ENCODE measurements around the gene PPWD1.

Gene PPWD1

GRCh38 chr5:65624025-65624570 is 61.0 kb downstream of the PPWD1 start, which contains the start of gene TRIM23:
Gene TRIM23 (minus strand): TSS chr5:65624333. CDS start chr5:65624274, 59 bp downstream.
- DNase-seq (ENCODE audit: low read depth in 2 of 2) = peak; percentile 82 to 83

DNA sequence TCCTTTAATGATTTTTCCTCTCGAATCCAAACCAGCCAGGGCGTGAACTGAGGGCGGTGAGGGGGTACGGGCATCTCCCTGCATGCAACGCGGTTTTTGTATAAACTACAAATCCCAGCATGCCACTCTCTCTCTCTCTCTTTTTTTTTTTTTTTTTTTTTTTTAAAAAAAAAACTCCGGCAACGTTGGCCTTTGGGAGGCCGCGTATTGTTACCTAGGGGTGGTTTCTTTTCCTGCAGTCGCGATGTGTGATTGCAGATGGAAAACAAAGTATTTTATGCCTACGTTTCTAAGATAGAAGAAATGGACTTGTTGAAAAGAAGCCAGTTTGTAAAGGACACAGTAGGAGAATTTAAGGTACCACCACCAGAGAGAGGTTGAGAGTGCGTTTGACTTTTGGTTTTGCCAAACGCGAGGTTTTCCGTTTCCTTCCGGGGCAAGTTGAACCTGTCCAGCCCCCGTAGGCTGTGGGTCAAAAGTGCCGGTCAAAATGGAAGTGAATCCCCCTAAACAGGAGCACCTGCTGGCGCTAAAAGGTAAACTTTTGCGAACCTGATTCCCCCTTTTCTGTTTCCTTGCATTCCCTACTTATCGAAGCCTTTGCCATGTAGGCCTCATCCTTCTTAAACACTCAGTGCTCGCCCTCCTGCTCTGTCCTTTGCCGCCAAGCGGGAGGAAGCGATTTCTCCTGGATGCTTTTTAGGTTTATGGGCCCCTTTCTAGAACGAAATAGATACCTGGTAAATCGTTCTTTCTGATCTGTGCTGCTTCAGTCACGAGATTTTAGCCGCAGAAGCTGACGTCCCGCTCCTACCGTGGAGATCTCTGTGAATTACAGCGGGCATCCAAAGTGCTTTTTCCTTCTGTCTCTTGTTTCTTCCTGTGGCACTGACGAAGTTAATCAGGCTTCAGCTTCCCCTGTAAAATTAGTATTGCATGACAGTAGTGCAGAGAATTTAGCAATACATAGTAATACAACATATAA is 61.8 kb downstream of the PPWD1 start, which contains the start of the genes SHLD3 and TRAPPC13:
TSS of gene SHLD3 (plus strand) at position 457 of the 985 bp plus-strand sequence. CDS start 4,561 bp downstream, outside the sequence.
TSS of gene TRAPPC13 (plus strand) at position 457 of the 985 bp plus-strand sequence. CDS start at position 491, 34 bp downstream.
- peak; percentile 65 to 72 for DNase-seq (ENCODE audit: low read depth in 2 of 2)

GRCh38 chr5:65625743-65626142 is 62.6 kb downstream of the PPWD1 start:
- DNase-seq (ENCODE audit: low read depth in 2 of 2) = no peak

DNA sequence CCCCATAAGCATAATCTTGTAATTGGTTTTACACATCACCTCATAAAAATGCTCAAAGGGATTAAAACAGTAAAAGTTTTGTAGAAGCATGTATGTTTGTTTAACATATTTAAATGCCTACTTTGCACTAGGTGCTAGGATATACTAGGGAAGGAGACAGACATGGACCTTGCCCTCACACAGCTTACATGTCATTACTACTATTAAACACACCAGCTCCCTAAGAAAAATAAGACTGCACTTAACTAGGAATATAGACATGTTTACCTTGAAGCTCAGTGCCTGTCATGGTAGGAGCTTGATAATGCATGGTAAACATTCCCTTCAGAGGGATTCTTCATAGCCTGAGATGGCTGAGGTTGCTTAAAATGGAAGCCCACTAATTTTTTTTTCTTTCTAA is 67.9 kb downstream of the PPWD1 start:
- DNase-seq (ENCODE audit: low read depth in 2 of 2) = no peak
